CD4-positive, alpha-beta T cell treated with Interleukin-4 for 1 hour (primary cell): ENCODE data around the gene TLL1.

Source experiments
- DNase-seq, 2 donors: peaks; one replicate each; pipeline ENCODE4 v3.0.0-alpha.2; 2020 to 2022

The TLL1 gene

DNA sequence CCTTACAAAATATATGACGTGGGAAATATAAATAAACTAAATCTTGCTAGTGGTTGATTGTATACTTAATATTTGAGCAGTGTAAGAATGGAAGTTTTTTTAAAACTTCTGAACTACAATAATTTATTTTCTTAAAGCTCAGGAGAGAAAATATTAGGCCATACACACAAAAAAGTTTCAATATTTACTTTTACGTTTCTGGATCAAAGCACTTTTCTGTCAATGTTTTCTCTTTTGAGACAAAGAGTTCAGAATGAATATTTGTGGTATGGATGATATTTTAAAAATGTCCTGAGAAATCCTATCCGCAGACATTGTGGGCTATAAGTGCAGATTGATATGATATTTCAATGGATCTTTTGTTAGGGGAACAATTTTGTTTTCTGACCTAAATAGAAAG is 109.9 kb downstream of the TLL1 start:
- DNase-seq, result no peak

GRCh38 chr4:165986956-165987698 is 114.1 kb downstream of the TLL1 start:
- no peak for DNase-seq

DNA sequence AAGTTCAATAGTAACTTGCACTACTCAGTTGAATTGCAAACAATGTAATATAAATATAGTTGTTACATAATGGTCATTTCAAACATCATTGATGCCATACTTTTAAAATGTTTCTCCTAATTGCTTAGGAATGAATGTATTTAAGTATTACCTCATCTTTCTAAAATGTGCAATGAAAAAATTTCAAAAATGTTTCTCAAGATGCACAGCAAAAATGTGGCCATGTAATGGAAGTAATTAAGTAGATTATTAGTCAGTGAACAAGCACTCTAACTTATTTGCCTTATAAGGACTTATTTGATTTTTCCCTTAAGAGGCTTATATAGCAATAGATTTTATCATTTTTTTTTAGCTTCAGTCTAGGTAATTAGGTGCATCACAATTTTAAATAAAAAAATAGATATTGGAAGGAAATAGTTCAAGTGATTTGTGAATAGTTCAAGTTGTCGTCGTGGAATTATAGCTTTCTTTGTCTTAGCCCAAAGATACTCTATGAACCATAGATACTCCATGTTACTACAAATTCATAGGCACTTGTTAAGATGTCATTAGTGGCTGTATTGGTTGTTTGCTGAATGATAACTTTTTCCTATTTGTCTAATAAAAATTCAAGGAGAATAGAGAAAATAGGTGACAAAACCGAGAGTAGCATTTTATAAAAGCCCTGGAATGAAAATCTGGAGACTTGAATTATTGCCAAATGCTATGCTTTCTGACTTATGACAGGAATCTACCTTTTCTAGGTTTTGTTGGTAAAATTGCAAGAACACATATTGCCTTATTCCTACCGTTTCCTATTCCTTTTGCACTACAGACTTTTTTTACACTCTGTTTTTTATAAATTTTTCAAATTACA is 118.5 kb downstream of the TLL1 start:
- no peak for DNase-seq

DNA sequence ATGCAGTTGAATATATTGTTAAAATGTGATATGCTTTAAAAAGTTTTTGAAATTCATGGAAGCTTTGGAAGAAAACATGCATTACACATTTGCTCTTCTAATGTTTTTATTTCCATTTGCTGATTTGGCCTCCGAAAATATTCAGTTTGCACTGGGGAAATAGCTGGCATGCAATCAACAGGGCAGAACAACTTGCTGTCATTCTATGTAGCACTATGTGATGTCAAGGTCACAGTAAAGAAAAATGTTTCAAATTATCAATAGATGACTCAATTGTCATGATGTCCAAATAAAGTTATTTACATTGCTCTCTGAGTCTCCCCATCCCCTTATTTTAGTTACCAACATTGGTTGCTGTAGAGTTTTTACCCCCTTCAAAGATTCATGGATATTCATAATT is 119.2 kb downstream of the TLL1 start:
- DNase-seq, result no peak

DNA sequence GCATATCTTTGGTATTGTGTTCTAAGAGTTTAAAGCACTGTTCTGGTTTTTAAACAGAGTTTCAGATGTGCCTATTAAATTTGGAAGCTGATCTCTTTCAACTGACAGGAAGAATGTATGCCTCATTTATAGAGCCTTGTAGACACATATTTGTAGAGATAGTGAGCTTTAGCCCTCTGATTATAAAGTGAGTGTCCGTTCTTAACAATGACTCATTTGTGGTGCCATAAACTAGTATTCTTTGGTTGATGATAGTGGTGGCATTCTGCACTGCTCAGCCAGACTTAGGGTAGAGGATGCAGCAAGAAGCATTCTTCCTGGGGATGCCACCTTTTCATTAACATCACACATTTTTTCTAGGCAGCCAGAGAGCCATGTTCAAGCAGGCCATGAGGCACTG is 121.7 kb downstream of the TLL1 start:
- DNase-seq, result no peak

- DNase-seq, result no peak
Observed at GRCh38 chr4:166003811-166004210, 130.8 kb downstream of the TLL1 start.

GRCh38 chr4:166006217-166006616 is 133.2 kb downstream of the TLL1 start:
- no peak for DNase-seq

DNA sequence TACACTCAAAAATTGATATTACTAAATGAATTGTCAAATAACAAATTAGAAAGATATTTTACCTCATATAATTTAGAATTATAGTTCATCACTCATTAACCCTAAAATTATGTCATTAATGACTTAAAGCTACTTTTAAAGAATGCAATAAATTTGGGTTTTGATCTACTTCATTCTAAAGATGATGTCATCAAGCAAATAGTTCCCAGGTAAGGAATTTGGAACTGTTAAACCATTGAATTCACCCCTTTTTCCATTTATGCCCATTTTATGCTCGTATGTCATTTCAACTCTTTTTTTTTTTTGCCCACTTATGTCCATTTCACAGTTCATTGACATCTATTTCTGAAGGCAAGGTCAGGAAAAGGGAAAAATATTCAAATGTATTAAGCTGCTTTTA is 135.5 kb downstream of the TLL1 start:
- DNase-seq, result no peak

DNA sequence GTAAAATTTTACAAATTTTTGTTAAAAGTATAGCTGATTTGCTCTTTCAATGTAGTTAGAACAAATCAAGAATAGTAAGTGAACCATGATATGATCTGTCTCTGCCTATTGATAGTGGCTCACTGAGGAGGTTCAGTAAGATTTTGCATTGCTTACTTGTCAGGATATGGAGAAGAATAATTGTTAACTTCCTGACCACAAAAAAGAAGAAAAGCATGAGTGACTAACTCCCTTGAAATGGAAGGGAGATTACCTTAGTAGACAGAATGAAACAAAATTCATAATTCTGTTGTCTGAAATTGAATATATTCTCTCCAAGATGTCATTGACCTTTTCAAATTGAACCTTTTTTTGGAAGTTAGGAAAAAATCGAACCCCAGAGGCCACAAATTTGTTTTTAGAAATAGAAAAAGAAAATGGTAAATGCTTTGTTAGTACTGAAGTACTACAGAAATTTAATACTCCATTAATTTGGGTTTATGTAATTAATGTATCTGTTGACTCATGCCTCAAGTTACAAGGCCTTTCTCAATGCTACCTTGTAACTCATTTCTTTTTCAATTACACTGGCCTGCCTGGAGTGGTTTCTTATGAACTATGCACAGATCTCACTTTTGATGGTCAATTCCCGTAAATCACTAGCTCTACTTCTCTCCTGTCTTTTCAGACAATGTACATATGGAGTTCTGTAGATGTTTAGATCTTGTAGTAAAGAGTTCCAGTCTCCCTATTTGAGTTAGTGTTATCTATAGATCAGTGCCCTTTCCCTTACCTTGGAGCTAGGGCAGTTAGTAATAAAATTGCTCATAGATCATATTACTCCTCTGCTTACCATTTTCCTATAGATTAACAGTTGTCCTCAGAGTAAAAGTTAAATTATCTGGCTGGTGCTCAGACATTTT is 139.3 kb downstream of the TLL1 start:
- DNase-seq, result no peak

DNA sequence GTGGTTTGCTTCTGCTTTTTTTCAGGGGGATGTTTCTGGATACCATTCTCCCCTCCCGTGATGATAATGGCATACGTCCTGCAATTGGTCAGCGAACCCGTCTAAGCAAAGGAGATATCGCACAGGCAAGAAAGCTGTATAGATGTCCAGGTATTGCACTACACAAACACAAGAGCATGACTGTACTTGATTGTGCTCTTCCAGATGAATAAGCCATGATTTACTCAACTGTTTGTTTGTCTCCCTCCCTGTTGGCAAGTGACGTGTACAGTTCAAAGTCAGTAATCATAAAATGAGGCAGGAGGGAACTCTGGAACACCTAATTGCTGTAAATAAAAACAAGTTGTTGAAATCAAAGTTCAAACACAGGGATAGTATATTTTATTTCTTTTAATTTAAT is 141.4 kb downstream of the TLL1 start:
- DNase-seq, result no peak

GRCh38 chr4:166017804-166018203 is 144.8 kb downstream of the TLL1 start:
- no peak for DNase-seq

DNA sequence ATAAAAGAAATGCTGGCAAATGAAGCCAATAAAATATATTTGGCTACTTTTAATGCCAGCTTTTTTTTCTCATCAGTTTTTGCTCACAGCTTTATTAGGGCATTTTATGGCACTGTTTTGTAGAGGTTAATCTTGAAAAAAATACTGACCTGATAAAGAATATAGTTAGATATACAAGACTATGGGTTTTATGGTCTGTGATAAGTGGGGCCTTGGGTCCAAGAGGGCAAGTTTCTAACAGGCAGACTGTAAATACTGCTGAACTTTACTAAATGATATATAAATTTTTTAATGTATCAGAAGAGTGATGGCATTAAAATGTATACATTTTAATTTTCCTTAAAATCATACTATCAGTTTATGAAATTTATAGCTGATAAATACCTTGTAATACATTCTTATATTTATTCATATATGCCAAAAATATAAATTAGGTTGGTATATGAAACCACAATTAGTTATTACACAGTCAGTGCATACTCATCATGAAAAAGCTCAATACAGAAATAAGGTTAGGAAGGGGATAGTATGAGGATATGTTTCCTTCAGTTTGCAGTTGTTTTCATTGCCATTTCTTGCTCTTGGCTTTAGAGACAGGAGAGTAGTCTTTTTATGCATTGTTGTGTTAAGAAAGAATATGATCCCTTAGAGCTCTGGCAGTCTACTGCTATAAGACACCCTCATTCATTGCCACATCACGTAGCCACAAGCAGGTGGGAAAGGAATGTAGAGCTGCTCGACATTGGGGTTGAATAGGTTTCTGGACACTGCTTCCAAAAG is 146.6 kb downstream of the TLL1 start:
- DNase-seq, result no peak

- no peak for DNase-seq
Observed at GRCh38 chr4:166021617-166022016, 148.6 kb downstream of the TLL1 start.

DNA sequence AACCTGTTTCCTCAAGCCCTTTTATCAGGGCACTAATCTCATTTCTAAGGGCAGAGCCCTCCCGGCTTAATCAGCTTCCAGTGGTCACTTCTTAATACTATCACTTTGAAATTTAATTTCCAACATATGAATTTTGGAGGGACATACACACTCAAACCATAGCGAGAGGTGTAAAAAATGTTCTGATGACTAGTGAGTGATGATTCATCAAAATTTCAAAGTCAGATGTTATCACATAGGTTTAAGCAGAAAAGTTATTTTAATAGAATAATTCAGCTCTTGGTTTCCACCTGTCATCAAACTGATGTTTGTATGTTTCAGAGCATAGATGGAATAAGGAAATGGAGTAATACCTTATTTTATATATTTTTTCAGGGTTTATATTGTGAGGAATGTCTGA is 161.9 kb downstream of the TLL1 start:
- no peak for DNase-seq

DNA sequence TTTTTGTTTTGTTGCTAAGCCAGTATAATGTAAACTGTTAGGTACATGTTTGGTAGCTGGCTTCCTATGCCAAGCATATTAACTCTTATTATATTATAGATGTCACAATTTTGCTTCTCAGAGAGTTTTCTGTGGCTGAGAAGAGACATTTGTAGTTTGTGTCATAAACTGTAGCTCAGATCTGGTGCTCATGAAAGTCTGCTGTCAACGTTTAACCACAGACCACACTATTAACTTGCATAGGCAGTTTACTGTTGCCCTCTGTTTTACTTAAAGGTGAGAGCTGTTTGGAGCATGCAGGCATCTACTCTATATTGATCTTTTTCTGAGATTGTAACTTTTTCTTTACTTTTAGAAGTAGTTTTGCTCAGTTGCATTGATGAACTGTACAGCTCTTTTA is 166.8 kb downstream of the TLL1 start:
- DNase-seq, result no peak

GRCh38 chr4:166042510-166043055 is 169.5 kb downstream of the TLL1 start:
- no peak for DNase-seq

DNA sequence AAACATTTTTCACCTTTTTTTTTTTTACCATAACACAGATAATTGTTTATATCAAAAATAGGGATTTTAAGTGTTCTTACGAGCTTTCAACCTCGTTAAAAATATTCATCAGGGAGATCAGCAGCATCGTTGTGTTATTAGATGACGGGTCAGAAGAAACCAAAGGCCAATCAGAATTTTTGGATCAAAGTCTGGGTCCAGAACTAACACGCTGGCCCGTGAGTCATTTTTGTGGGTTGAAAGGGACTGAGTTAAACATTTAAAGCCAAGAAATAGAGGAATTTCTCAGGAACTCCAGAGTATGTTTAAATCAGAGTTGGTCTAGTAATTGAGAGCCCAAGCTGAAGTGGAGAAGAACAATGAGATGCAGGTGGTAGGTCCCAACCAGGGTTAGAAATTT is 170.8 kb downstream of the TLL1 start:
- no peak for DNase-seq

DNA sequence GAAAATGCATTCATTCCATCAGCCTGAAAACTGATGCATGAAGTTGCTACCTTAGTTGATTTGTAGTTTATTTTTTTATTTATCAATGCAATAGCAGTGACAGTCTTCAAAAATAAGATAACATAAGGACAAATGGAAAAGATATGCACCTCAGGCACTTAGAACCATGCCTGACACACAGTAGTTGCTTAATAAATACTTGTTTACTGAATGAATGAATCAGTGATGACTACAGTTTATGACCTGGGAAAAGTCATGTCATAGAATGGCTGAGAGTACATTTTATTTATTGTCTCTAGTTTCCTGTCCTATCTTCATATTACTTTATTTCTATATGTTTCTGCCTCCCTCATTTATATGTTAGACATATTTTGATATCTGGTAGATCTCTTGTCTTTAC is 171.8 kb downstream of the TLL1 start:
- DNase-seq, result no peak

GRCh38 chr4:166045457-166045856 is 172.4 kb downstream of the TLL1 start:
- peak in 1 of 2 donors; percentile 69 for DNase-seq

DNA sequence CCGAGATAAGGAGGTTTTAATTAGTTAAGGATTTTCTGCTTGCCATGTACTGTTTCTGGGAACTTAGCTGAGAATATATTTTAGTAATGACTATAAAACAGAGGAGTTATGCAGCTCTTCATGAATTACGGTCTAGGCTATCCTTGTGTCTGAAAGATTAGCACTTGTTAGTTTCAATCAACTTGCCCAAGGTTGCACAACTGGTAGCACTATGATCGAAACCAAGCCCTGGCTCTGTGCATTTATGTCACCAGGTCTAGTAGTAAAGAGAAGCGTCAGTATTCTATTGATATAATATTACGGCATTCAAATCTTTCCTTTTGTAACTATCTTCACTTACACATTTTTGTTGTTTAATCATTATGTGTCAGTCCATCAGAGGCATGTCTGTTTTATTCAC is 176.0 kb downstream of the TLL1 start:
- DNase-seq, result no peak

DNA sequence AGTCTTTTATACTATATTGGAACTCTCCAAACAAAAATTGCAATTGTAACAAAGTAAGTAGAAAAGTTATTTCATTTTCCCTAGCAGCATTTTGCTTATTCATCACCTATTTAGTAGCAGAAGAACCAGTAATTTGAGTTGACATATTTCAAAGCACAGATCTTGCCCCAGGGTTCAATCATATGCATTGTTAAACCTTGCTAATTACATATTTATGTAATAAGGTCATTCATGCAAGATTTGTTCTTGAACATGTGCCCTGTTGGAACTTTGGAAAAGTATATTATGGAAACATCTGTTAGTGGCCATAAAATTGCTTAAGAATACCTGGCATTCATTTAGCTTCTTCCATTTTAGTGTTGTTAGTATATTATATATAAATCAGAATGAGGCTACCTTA is 191.7 kb downstream of the TLL1 start:
- DNase-seq, result no peak

GRCh38 chr4:166065324-166065723 is 192.3 kb downstream of the TLL1 start:
- no peak for DNase-seq
